DMS114 treated with DMSO at 0.1 percent for 48 hours (cell line): Measurements from ENCODE around the gene ADCY9.

ENCODE experiments used
- DNase-seq: peaks from one replicate; lab custom pipeline; 2025; ENCODE audit not compliant: unreplicated experiment; lab: John Stamatoyannopoulos, UW

The ADCY9 gene

DNA sequence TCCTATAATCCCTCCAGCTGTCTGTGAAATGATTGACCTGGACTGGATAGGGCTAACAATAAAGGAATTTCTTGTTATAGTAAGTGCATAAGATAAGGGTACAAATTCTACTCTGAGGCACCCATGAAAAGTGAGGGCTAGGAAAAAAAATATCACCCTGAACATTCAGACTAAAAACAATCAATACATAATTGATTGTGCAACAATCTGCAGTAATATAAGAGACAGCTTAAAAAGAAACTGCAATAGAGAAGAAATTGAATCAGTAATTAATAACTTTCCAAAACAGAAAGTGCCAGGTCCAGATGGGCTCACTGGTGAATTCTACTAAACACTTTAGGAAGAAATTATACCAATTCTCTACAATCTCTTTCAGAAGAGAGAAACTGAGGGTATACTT lies 191.5 kb downstream of the ADCY9 start:
- no peak for DNase-seq

- DNase-seq, result no peak
Observed at GRCh38 chr16:3922241-3922640, 194.0 kb downstream of the ADCY9 start.

- DNase-seq, result no peak
Observed at GRCh38 chr16:3920206-3920605, 196.0 kb downstream of the ADCY9 start.

- DNase-seq, result no peak
Observed at GRCh38 chr16:3919413-3919812, 196.8 kb downstream of the ADCY9 start.

- DNase-seq, result no peak
Observed at GRCh38 chr16:3915426-3916260, 200.6 kb downstream of the ADCY9 start.

DNA sequence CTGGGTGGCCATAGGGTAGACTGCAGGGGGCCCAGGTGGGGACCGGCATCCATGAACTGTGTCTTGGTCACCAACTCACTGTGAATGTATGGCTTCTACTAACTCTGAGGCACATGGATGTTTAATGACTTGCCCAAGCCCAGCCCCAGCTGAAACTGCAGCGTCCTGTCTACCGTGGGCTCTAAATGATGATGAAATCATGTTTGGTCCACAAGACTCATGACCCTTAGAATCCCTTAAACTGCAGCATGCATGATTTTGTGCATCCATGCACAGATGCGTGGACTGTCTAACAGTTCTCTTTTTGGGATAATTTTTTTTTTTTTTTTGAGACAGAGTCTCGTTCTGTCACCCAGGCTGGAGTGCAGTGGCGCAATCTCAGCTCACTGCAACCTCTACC lies 203.3 kb downstream of the ADCY9 start:
- DNase-seq, result no peak
